Endothelial cell of umbilical vein (primary cell): Measurements from ENCODE around the gene NFIA. TPM values are rescaled to one million over a fixed set of nuclear protein-coding genes. Genes with fewer than 3 reads are reported as not detected.

Experiments
- BruUV-seq: library from RNA; stranded (reverse); fragments of 400-500 nt; replicated peaks from 2 replicates; lab custom pipeline; 2021; lab: Mats Ljungman, UMichigan
- CTCF ChIA-PET: fragments of 300-600, 350-600 bp; sonication (Branson Sonifier 250); formaldehyde crosslinking; loops from one replicate; lab custom pipeline; 2021; ENCODE audit warnings: antibody characterized with exemption, inconsistent platforms; lab: Charles Lee
- POLR2A ChIA-PET: fragments of 300-600, 350-600 bp; sonication (Branson Sonifier 250); formaldehyde crosslinking; loops from one replicate; lab custom pipeline; 2021; ENCODE audit warnings: antibody characterized with exemption, inconsistent platforms; lab: Charles Lee
- DNase-seq: peaks from one replicate; pipeline ENCODE4 v3.0.0-alpha.2; 2011; ENCODE audit warnings: low read depth, low spot score
- FAIRE-seq: peaks from 2 replicates; lab custom pipeline; 2011; peaks lifted over from hg19 to GRCh38; lab: Jason Lieb, UNC
- H2AFZ ChIP-seq: 2 replicates; pipeline ENCODE4 v1.6.0; 2012; ENCODE audit warnings: low read depth, low read length, control low read depth, inconsistent platforms
- H3K27ac ChIP-seq: 2 replicates; pipeline ENCODE4 v1.5.1; 2011; ENCODE audit warnings: low read depth, mild to moderate bottlenecking, control low read depth, low read length, moderate library complexity; ENCODE audit not compliant: insufficient read depth
- H3K27me3 ChIP-seq, 2 experiments: 2 replicates each; pipeline versions ENCODE4 v1.6.0 to v1.6.1; 2011; ENCODE audit warnings: low read length in 2 of 2, mixed read lengths in 1 of 2; ENCODE audit not compliant: control insufficient read depth in 2 of 2, insufficient read depth in 2 of 2
- H3K36me3 ChIP-seq, 2 experiments: 2 replicates in 1 of 2; 3 replicates in 1 of 2; pipeline ENCODE4 v1.5.1; 2011; ENCODE audit warnings: low read length in 2 of 2, mild to moderate bottlenecking in 1 of 2, moderate library complexity in 1 of 2; ENCODE audit not compliant: control insufficient read depth in 2 of 2, insufficient read depth in 2 of 2; ENCODE audit errors: extremely low read depth in 1 of 2
- H3K4me1 ChIP-seq: 3 replicates; pipeline ENCODE4 v1.5.1; 2011; ENCODE audit warnings: mild to moderate bottlenecking, low read length; ENCODE audit not compliant: control insufficient read depth, insufficient read depth; ENCODE audit errors: extremely low read depth
- H3K4me2 ChIP-seq: 2 replicates; pipeline ENCODE4 v1.6.1; 2011; ENCODE audit warnings: low read length, control low read depth, mixed read lengths; ENCODE audit not compliant: insufficient read depth
- H3K4me3 ChIP-seq, 3 experiments: fragments of 200-600 bp in 1 of 3; sonication (generic), shearing (Covaris generic) in 1 of 3; replicated peaks in 1 of 3; 2 replicates each; pipeline ENCODE4 v1.5.1; 2011 to 2016; ENCODE audit warnings: control low read depth in 3 of 3, low read length in 3 of 3, mild to moderate bottlenecking in 2 of 3, inconsistent platforms in 1 of 3, low read depth in 1 of 3, moderate library complexity in 1 of 3; ENCODE audit not compliant: insufficient read depth in 1 of 3
- H3K79me2 ChIP-seq: 2 replicates; pipeline ENCODE4 v1.6.0; 2012; ENCODE audit warnings: low read length, inconsistent platforms; ENCODE audit not compliant: control insufficient read depth, insufficient read depth
- H3K9ac ChIP-seq: replicated peaks from 2 replicates; pipeline ENCODE3; 2011; ENCODE audit warnings: low read length, control low read depth; ENCODE audit not compliant: insufficient read depth; ENCODE audit errors: extremely low read depth
- H3K9me1 ChIP-seq: replicated peaks from 3 replicates; pipeline ENCODE4 v1.6.0; 2011; ENCODE audit warnings: mild to moderate bottlenecking, low read length; ENCODE audit not compliant: control insufficient read depth, insufficient read depth; ENCODE audit errors: extremely low read depth
- H3K9me3 ChIP-seq: replicated peaks from 2 replicates; pipeline ENCODE4 v1.5.1; 2012; ENCODE audit warnings: low read length, inconsistent platforms; ENCODE audit not compliant: control insufficient read depth, insufficient read depth
- H4K20me1 ChIP-seq: replicated peaks from 2 replicates; pipeline ENCODE3; 2011; ENCODE audit warnings: mild to moderate bottlenecking, low read length; ENCODE audit not compliant: control insufficient read depth, insufficient read depth; ENCODE audit errors: extremely low read depth
- CTCF ChIP-seq, 2 donors: IDR thresholded peaks; 1 replicate in 1 of 2; 2 replicates in 1 of 2; pipeline ENCODE4 v1.5.1; 2011; ENCODE audit warnings: low read length in 2 of 2, mild to moderate bottlenecking in 2 of 2, moderate library complexity in 2 of 2, control low read depth in 1 of 2, inconsistent platforms in 1 of 2, low read depth in 1 of 2; ENCODE audit not compliant: insufficient read depth in 1 of 2; ENCODE audit errors: extremely low read depth in 1 of 2
- EZH2 ChIP-seq: IDR thresholded peaks from 2 replicates; pipeline ENCODE4 v1.6.1; 2012; ENCODE audit warnings: borderline replicate concordance, low read depth, mild to moderate bottlenecking, moderate library complexity, low read length, inconsistent platforms; ENCODE audit not compliant: severe bottlenecking
- FOS ChIP-seq: IDR thresholded peaks from 2 replicates; pipeline ENCODE4 v1.6.1; 2011; ENCODE audit warnings: mild to moderate bottlenecking, low read length, moderate library complexity, borderline replicate concordance; ENCODE audit not compliant: insufficient read depth
- GATA2 ChIP-seq: IDR thresholded peaks from 2 replicates; pipeline ENCODE4 v1.7.0; 2011; ENCODE audit warnings: low read depth, mild to moderate bottlenecking, moderate library complexity, mixed read lengths, low read length; ENCODE audit not compliant: insufficient read length, insufficient read depth
- JUN ChIP-seq: IDR thresholded peaks from 2 replicates; pipeline ENCODE4 v1.6.1; 2011; ENCODE audit warnings: borderline replicate concordance, low read depth; ENCODE audit not compliant: insufficient read length, insufficient read depth
- MAX ChIP-seq: IDR thresholded peaks from 2 replicates; pipeline ENCODE4 v1.6.1; 2011; ENCODE audit not compliant: insufficient read depth, insufficient read length
- MYC ChIP-seq: IDR thresholded peaks from one replicate; pipeline ENCODE4 v1.6.1; 2011; ENCODE audit warnings: mild to moderate bottlenecking, low read depth, low read length
- POLR2A ChIP-seq: IDR thresholded peaks from 2 replicates; pipeline ENCODE4 v1.6.1; 2012; ENCODE audit warnings: low read depth, mild to moderate bottlenecking, control low read depth, low read length
- POLR2AphosphoS5 ChIP-seq: IDR thresholded peaks from 2 replicates; pipeline ENCODE4 v1.6.1; 2012; ENCODE audit warnings: low read depth, mild to moderate bottlenecking, control low read depth, low read length, moderate library complexity; ENCODE audit not compliant: insufficient read depth
- dilution Hi-C: fragments of 300-500 bp; cut with MboI; formaldehyde crosslinking; loops from one replicate; pipeline ENCODE4 v1.15.0; 2019; ENCODE audit warnings: low sequenced_read_pairs; ENCODE audit not compliant: extremely low pct_ligation_motif_present
- intact Hi-C: fragments of 100-400 bp; cut with micrococcal nuclease; formaldehyde crosslinking; loops from one replicate; pipeline ENCODE4 v1.10.0; 2022
- polyA plus RNA-seq, 4 experiments: library from polyadenylated mRNA; depleted of rRNA in 3 of 4; stranded (reverse) in 3 of 4; unstranded in 1 of 4; fragments of >200 nt; gene quantifications; 2 replicates each; pipeline versions ENCODE4 v1.2.1 to v1.2.3, GENCODE V29; 2011 to 2012; ENCODE audit warnings: missing spikeins in 1 of 4
- total RNA-seq: library from RNA; stranded (reverse); gene quantifications from 2 replicates; pipeline ENCODE4 v1.2.3, GENCODE V29; 2021

NFIA gene
- total and polyA plus RNA-seq, 2 donors (not counting 3 experiments of a cell fraction or from before 2014, with no cell fraction given), result 25.5 to 47.0 TPM

GRCh38 chr1:61202854-61203598, 120.7 kb downstream of the NFIA start:
- Histone ChIP-seq H3K4me1 (peaks cover 14% of the 10 kb centered on the region), H3K9ac (no peak overlapping the region), H3K9me3 (no peaks in the 10 kb centered on the region), H3K4me3 (no peak overlapping the region), H3K9me1 (no peaks in the 10 kb centered on the region), H2AFZ (no peak overlapping the region), H4K20me1 (no peaks in the 10 kb centered on the region), H3K36me3 (no peaks in the 10 kb centered on the region), H3K27ac (no peak overlapping the region), H3K4me2 (no peak overlapping the region), H3K79me2 (peaks cover 9% of the 10 kb centered on the region), H3K27me3 (no peaks in the 10 kb centered on the region)
- no TSS peak for BruUV-seq
- ChIA-PET CTCF (no interaction called here), POLR2A (no interaction called here)
- DNase-seq (no peak), FAIRE-seq (no peak)
- dilution Hi-C loops (no loop called here), intact Hi-C loops (loop anchor here (5.0 kb wide), 2 partner anchors 249 to 384 kb away; no protein-coding TSS in a partner anchor)
- TF ChIP-seq GATA2 (no peak), EZH2 (no peak), FOS (no peak), JUN (no peak), MYC (no peak)

GRCh38 chr1:61204528-61204927, 122.2 kb downstream of the NFIA start:
- ChIA-PET CTCF (no interaction called here), POLR2A (no interaction called here)
- Histone ChIP-seq H4K20me1 (no peaks in the 10 kb centered on the region), H3K79me2 (peaks cover 9% of the 10 kb centered on the region), H2AFZ (no peak overlapping the region), H3K27me3 (no peaks in the 10 kb centered on the region), H3K4me2 (no peak overlapping the region), H3K36me3 (no peaks in the 10 kb centered on the region), H3K27ac (no peak overlapping the region), H3K4me1 (peaks cover 14% of the 10 kb centered on the region), H3K9me3 (no peaks in the 10 kb centered on the region), H3K9ac (no peak overlapping the region), H3K4me3 (no peak overlapping the region), H3K9me1 (no peaks in the 10 kb centered on the region)
- dilution Hi-C loops, result no loop called here
- TF ChIP-seq MAX, result no peak
- no peak for TF ChIP-seq MYC
- TF ChIP-seq FOS, result no peak
- no peak for TF ChIP-seq GATA2
- no peak for TF ChIP-seq POLR2A
- no peak for TF ChIP-seq EZH2
- no peak for TF ChIP-seq JUN
- TF ChIP-seq CTCF (IDR thresholded peaks at IDR 0.05; ENCODE audit: extremely low read depth in 1 of 2, insufficient read depth in 1 of 2, low read depth in 1 of 2, low read length in 2 of 2), result no peak
- TF ChIP-seq POLR2AphosphoS5, result no peak
- FAIRE-seq (no peak), DNase-seq (no peak)
- intact Hi-C loops, result loop anchor here (5.0 kb wide), 2 partner anchors 248 to 383 kb away; no protein-coding TSS in a partner anchor
- no TSS peak for BruUV-seq
